NCI-H446 treated with DMSO at 0.1 percent for 48 hours (cell line): ENCODE data around the gene MASP2.
"Not testable (repeated sequence)": the region's sequence is repeated elsewhere in the genome, so short reads cannot be mapped to it uniquely, and the experiment has no call there.

Source experiments
- DNase-seq: peaks from one replicate; lab custom pipeline; 2025; lab: John Stamatoyannopoulos, UW

The MASP2 gene

GRCh38 chr1:10990828-10991227, 56.2 kb downstream of the MASP2 start:
- no peak for DNase-seq

GRCh38 chr1:10989920-10990516, 57.0 kb downstream of the MASP2 start:
- not testable (repeated sequence) for DNase-seq

GRCh38 chr1:10989095-10989494, 57.9 kb downstream of the MASP2 start:
- no peak for DNase-seq

- DNase-seq: no peak
Observed at GRCh38 chr1:10987840-10988417, 59.1 kb downstream of the MASP2 start.

- DNase-seq: no peak
Observed at GRCh38 chr1:10986525-10986890, 60.5 kb downstream of the MASP2 start.

- DNase-seq: peak; percentile 15
Observed at GRCh38 chr1:10980841-10981727, 66.0 kb downstream of the MASP2 start.

GRCh38 chr1:10980094-10980577, 66.9 kb downstream of the MASP2 start:
- DNase-seq: peak; percentile 34

- no peak for DNase-seq
Observed at GRCh38 chr1:10979483-10979920, 67.5 kb downstream of the MASP2 start.

GRCh38 chr1:10978719-10979118, 68.3 kb downstream of the MASP2 start:
- DNase-seq: no peak
